Measurements from ENCODE around the gene RBM17. TPM values are rescaled to one million over a fixed set of nuclear protein-coding genes. Genes with fewer than 3 reads are reported as not detected.

RBM17 gene
- total RNA-seq, 6 donors from 2014 or later = 67.6 to 192 (median 84.8) TPM

- no peaks in the 10 kb centered on the region for H3K9me3 ChIP-seq
- ATAC-seq (ENCODE audit: low FRiP score in 2 of 2) (no peak), DNase-seq (no peak)
- TF ChIP-seq POLR2AphosphoS5 (IDR thresholded peaks at IDR 0.05) (no peak), CTCF (IDR thresholded peaks at IDR 0.05) (no peak), POLR2A (IDR thresholded peaks at IDR 0.05) (no peak), EP300 (IDR thresholded peaks at IDR 0.05) (no peak)
- no peaks in the 10 kb centered on the region for H3K27me3 ChIP-seq
- no peak overlapping the region for H3K4me3 ChIP-seq
- H3K27ac ChIP-seq = peak overlapping the region in 3 of 4 donors; percentile 16 to 63 (median 35)
- no peaks in the 10 kb centered on the region for H3K36me3 ChIP-seq
- peaks cover 24 to 32% (median 28%) of the 10 kb centered on the region in 4 donors for H3K4me1 ChIP-seq
- WGBS, 2 donors = 46 to 62% methylated on average over 17 of the region's 17 CpGs
Observed at GRCh38 chr10:6083523-6084475, 5.0 kb upstream of the RBM17 start.

GRCh38 chr10:6086375-6087233, 2.2 kb upstream of the RBM17 start:
- peaks cover 42 to 50% (median 46%) of the 10 kb centered on the region in 4 donors for H3K4me1 ChIP-seq
- DNase-seq (peak; percentile 93 to 94), ATAC-seq (ENCODE audit: low FRiP score in 2 of 2) (peak; percentile 79 to 87)
- no peaks in the 10 kb centered on the region for H3K27me3 ChIP-seq
- WGBS, 2 donors = 14 to 18% methylated on average over 19 of the region's 19 CpGs
- H3K4me3 ChIP-seq = no peak overlapping the region
- no peaks in the 10 kb centered on the region for H3K36me3 ChIP-seq
- H3K27ac ChIP-seq = peak overlapping the region; percentile 38 to 75 (median 64)
- peak; percentile 59 to 83 (median 76) for TF ChIP-seq CTCF (IDR thresholded peaks at IDR 0.05)
- TF ChIP-seq POLR2AphosphoS5 (IDR thresholded peaks at IDR 0.05) = peak; percentile 65 to 88
- TF ChIP-seq POLR2A (IDR thresholded peaks at IDR 0.05) = no peak
- TF ChIP-seq EP300 (IDR thresholded peaks at IDR 0.05) = peak in 2 of 4 donors; percentile 44 to 59
- no peaks in the 10 kb centered on the region for H3K9me3 ChIP-seq

GRCh38 chr10:6089334-6090219, 743 bp downstream of the RBM17 start:
- peak overlapping the region; percentile 73 to 98 (median 86) for H3K4me3 ChIP-seq
- ATAC-seq (ENCODE audit: low FRiP score in 2 of 2) (peak; percentile 3 to 16), DNase-seq (peak in 1 of 2 donors; percentile 45)
- peaks cover 57 to 65% (median 63%) of the 10 kb centered on the region in 4 donors for H3K4me1 ChIP-seq
- no peaks in the 10 kb centered on the region for H3K36me3 ChIP-seq
- no peak for TF ChIP-seq CTCF (IDR thresholded peaks at IDR 0.05)
- TF ChIP-seq EP300 (IDR thresholded peaks at IDR 0.05) = no peak
- TF ChIP-seq POLR2A (IDR thresholded peaks at IDR 0.05) = no peak
- no peak for TF ChIP-seq POLR2AphosphoS5 (IDR thresholded peaks at IDR 0.05)
- WGBS, 2 donors = 0 to 1% methylated on average over 38 to 53 of the region's 53 CpGs
- no peaks in the 10 kb centered on the region for H3K9me3 ChIP-seq
- no peaks in the 10 kb centered on the region for H3K27me3 ChIP-seq
- H3K27ac ChIP-seq = peak overlapping the region; percentile 90 to 95 (median 92)

GRCh38 chr10:6091630-6092029, 2.8 kb downstream of the RBM17 start:
- ATAC-seq (ENCODE audit: low FRiP score in 2 of 2) = no peak
- DNase-seq = no peak
- 17 to 21% methylated on average over 1 of the region's 1 CpG for WGBS, 2 donors

More at GRCh38 chr10:6091630-6092029, 2.8 kb downstream of the RBM17 start:
- Histone ChIP-seq H3K27ac (peak overlapping the region in 3 of 4 donors; percentile 32 to 90 (median 35)), H3K27me3 (no peaks in the 10 kb centered on the region), H3K4me3 (no peak overlapping the region), H3K4me1 (peaks cover 58 to 77% (median 67%) of the 10 kb centered on the region in 4 donors), H3K9me3 (no peaks in the 10 kb centered on the region), H3K36me3 (no peaks in the 10 kb centered on the region)
- TF ChIP-seq POLR2AphosphoS5 (IDR thresholded peaks at IDR 0.05) (no peak), CTCF (IDR thresholded peaks at IDR 0.05) (peak in 1 of 6 experiments; percentile 6)
